Activated CD4-positive, alpha-beta T cell treated with anti-CD3 and anti-CD28 coated beads, Interleukin-2, amount 50 U/mL, for 48 hours (primary cell): ENCODE data around the gene DCAKD.

Source experiments
- DNase-seq, 2 experiments: peaks; one replicate each; pipeline ENCODE4 v3.0.0-alpha.2; 2020

Gene DCAKD

DNA sequence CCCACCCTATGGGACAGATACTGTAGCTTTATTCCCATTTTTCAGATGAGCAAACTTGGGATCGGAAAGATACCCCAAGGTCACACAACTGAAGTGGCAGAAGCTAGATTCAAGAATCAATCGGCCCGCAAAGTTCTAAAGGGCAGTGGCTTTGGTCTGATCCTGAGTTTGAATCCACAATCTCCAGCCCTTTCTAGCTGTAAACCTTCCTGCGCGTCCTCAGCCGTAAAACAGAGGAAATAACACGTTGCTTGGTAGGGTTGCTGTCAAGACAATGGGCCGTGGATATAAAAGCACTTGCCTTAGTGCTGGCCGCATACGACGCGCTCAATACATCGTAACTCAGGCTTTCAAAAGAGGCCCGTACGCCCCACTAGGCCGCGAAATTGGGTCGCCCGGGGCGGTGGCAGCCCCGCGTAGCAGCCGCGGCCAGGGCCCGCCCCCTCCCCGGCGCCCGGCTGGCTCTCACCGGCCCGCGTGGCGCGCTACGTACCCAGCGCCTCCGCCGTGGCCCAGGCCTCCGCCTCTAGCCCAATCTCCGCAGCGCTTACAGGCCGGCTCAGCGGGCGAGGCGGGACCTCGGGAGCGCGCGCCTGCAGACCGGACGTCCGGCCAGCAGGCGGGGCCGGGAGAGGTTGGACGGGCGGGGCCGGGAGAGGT lies at the start of gene DCAKD:
DCAKD (minus strand) TSS at position 573 of the 660 bp plus-strand sequence. CDS start 16,747 bp downstream, outside the sequence.
- peak; percentile 88 to 90 for DNase-seq

DNA sequence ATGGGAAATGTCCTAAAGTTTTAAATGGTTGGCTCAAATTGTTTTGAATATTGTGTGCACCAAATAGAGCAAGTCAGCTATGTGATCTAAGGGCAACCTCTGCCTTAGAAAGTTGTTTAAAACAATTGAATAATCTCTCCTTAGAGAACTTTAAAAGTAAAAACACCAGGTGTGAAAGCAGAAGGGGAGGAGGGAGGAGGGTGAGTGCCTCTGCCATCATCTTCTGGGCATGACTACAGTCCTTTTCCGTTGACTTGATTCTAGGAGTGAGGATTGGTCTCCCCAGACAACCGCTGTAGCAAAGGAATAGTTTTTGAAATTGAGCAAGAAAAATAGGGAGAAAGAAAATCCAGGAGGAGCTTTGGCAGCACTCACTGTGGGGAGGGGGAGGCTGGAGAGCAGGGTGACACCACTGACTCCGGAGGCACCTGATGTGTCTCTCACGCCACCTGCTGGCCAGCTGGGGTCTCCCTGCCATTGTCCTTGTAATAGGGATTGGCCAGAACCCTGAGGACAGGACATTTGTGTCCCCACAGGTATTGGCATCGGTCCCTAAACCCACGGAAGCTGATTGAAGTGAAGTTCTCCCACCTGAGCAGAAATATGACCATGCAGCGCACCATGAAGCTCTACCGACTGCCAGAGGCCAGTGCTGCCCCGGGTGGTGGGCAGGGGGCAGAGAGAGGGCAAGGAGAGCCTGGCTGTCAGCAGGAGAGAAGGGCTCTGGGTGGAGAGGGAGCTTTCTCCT lies 47.6 kb upstream of the DCAKD start:
- peak; percentile 83 to 86 for DNase-seq

DNA sequence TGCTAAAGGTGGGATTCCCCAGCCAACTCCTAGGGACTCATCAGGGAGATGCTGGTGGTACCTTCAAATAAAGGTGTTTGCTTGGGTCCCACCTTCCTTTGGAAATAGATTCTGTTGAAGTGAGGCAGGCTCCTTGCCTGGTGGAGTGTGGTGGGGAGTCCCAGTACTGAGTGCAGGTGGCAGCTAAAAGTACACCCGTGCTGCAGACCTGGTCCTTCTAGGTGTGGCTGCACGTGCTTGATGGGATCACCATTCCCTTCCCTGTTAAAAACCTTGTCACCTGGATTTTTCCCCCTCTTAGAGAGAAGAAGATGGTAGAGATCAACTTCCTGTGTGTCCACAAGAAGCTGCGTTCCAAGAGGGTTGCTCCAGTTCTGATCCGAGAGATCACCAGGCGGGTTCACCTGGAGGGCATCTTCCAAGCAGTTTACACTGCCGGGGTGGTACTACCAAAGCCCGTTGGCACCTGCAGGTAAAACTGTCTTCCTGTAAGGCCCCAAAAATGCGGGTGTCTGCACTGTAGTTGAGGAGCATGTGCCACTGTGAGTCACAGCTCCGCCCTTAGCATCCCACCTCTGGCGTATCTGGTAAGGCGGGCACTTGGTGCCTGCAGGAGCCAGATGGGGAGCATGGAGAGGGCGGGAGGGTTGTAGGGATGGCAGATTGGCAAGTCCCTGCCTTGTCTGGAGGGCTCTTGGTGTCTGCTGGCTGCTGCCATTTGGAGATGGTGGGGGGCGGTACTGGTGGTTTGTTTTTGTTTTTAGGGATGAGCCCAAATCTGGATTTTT lies 46.8 kb upstream of the DCAKD start:
- no peak for DNase-seq

- no peak for DNase-seq
These were observed 45.5 kb upstream of the DCAKD start for GRCh38 chr17:45096926-45097325.

GRCh38 chr17:45096141-45096540 lies 44.7 kb upstream of the DCAKD start:
- DNase-seq, result no peak

GRCh38 chr17:45093444-45094110 lies 42.1 kb upstream of the DCAKD start:
- no peak for DNase-seq

DNA sequence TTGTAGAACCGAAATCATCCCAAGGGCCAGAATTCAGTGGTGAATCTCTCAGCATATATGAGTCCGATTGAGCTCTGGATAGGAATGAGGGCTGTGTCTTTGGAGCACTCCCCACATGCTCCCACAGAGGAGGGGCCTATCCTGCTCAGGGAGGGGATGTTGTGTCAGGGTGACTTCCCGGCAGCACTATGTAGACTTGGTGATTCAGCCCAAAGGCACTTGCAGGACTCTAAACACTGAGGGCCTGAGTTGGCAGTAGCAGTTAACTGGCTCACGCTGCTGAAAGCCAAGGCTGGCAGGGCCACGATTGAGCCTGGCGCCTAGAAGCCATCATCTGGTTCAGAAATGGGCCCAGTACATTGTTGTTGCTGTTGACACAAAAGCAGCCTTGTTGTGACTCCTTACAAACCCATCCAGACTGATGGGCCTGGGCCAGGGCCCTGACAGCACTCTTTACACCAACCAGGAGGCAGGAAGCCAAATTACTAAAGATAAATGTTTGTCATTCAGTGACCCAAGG lies 41.5 kb upstream of the DCAKD start:
- DNase-seq, result no peak

- DNase-seq, result no peak
These were observed 40.5 kb upstream of the DCAKD start for GRCh38 chr17:45091778-45092425.

- DNase-seq, result no peak
These were observed 39.3 kb upstream of the DCAKD start for GRCh38 chr17:45090711-45091110.

- DNase-seq, result no peak
These were observed 37.3 kb upstream of the DCAKD start for GRCh38 chr17:45088741-45089140.

- DNase-seq, result no peak
These were observed 36.5 kb upstream of the DCAKD start for GRCh38 chr17:45087978-45088377.

GRCh38 chr17:45087504-45087975 lies 36.1 kb upstream of the DCAKD start:
- no peak for DNase-seq

- no peak for DNase-seq
These were observed 35.6 kb upstream of the DCAKD start for GRCh38 chr17:45086865-45087503.

GRCh38 chr17:45086391-45086790 lies 35.0 kb upstream of the DCAKD start:
- no peak for DNase-seq

- no peak for DNase-seq
These were observed 29.7 kb upstream of the DCAKD start for GRCh38 chr17:45081047-45081703.

DNA sequence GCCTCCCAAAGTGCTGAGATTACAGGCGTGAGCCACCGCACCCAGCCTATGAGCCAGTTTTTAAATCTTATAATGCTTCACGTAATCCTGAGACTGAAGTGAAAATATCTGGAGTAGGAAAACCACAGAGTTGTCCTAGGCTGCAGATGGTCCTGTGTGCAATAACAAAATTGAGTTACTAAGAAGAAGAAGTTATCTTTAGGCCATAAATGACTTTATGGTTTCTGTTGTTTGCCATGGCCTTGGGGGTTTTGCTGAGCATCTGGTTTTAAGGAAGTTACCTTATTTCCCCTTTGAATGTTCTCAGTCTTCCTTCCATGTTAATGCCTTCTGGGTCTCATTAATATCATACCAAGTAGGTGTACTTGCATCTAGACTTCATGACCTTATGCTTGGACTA lies 26.2 kb upstream of the DCAKD start:
- no peak for DNase-seq

GRCh38 chr17:45073414-45074070 lies 22.1 kb upstream of the DCAKD start:
- no peak for DNase-seq

- DNase-seq, result no peak
These were observed 19.4 kb upstream of the DCAKD start for GRCh38 chr17:45070809-45071208.

GRCh38 chr17:45070001-45070400 lies 18.6 kb upstream of the DCAKD start:
- no peak for DNase-seq

- DNase-seq, result no peak
These were observed 16.2 kb upstream of the DCAKD start for GRCh38 chr17:45067637-45068036.

GRCh38 chr17:45063198-45063597 lies 11.8 kb upstream of the DCAKD start:
- DNase-seq, result no peak
